SK-N-SH (cell line): ENCODE measurements around the gene ARHGEF37. TPM values are rescaled to one million over a fixed set of nuclear protein-coding genes. Genes with fewer than 3 reads are reported as not detected.

Experiments
- CTCF ChIA-PET: fragments of 300-600, 350-600 bp; formaldehyde crosslinking; extraction: SDS; loops from one replicate; lab custom pipeline; 2021; lab: Yijun Ruan, JAX
- POLR2A ChIA-PET: fragments of 350-600 bp; sonication (Branson Sonifier 250); formaldehyde crosslinking; extraction: SDS; loops from one replicate; lab custom pipeline; 2020; ENCODE audit warnings: antibody characterized with exemption, inconsistent platforms; lab: Yijun Ruan, JAX
- DNase-seq: peaks from one replicate; pipeline ENCODE4 v3.0.0; 2012
- H2AFZ ChIP-seq: fragments of 200-600 bp; sonication (generic); 2 replicates; pipeline ENCODE4 v1.8.1; 2016; ENCODE audit warnings: antibody characterized with exemption, mild to moderate bottlenecking, low read depth
- H3F3A ChIP-seq: fragments of 200-600 bp; sonication (generic); replicated peaks from 2 replicates; pipeline ENCODE3; 2016; ENCODE audit warnings: antibody characterized with exemption, mild to moderate bottlenecking; ENCODE audit not compliant: insufficient read depth
- H3K27ac ChIP-seq, 2 experiments: fragments of 200-500 bp in 1 of 2; fragments of 200-600 bp in 1 of 2; sonication (Bioruptor generic) in 1 of 2; sonication (generic), shearing (Covaris generic) in 1 of 2; 2 replicates each; pipeline versions ENCODE4 v1.5.1 to v1.6.1; 2014 to 2016; ENCODE audit warnings: low read depth in 2 of 2, inconsistent platforms in 1 of 2, low read length in 1 of 2, mild to moderate bottlenecking in 1 of 2, mixed read lengths in 1 of 2
- H3K27me3 ChIP-seq: fragments of 200-600 bp; sonication (generic), shearing (Covaris generic); 2 replicates; pipeline ENCODE4 v1.6.1; 2016; ENCODE audit warnings: mixed run types; ENCODE audit not compliant: insufficient read depth
- H3K36me3 ChIP-seq, 2 experiments: fragments of 200-500 bp in 1 of 2; fragments of 200-600 bp in 1 of 2; sonication (Bioruptor generic) in 1 of 2; sonication (generic) in 1 of 2; replicated peaks in 1 of 2; 2 replicates each; pipeline versions ENCODE3 to v1.5.1; 2014 to 2016; ENCODE audit warnings: low read length in 1 of 2, mild to moderate bottlenecking in 1 of 2; ENCODE audit not compliant: insufficient read depth in 2 of 2, control insufficient read depth in 1 of 2
- H3K4me1 ChIP-seq, 2 experiments: fragments of 200-500 bp in 1 of 2; fragments of 200-600 bp in 1 of 2; sonication (Bioruptor generic) in 1 of 2; sonication (generic), shearing (Covaris generic) in 1 of 2; 2 replicates each; pipeline versions ENCODE4 v1.5.1 to v1.6.1; 2014 to 2016; ENCODE audit warnings: low read depth in 1 of 2, low read length in 1 of 2, mixed run types in 1 of 2; ENCODE audit not compliant: insufficient read depth in 2 of 2, control insufficient read depth in 1 of 2
- H3K4me2 ChIP-seq: fragments of 200-600 bp; sonication (generic), shearing (Covaris generic); 2 replicates; pipeline ENCODE4 v1.6.1; 2017; ENCODE audit warnings: mixed run types
- H3K4me3 ChIP-seq, 2 experiments: fragments of 200-500 bp in 1 of 2; fragments of 200-600 bp in 1 of 2; sonication (Bioruptor generic) in 1 of 2; sonication (generic), shearing (Covaris generic) in 1 of 2; 2 replicates each; pipeline versions ENCODE4 v1.5.1 to v1.8.1; 2014 to 2016; ENCODE audit warnings: low read depth in 2 of 2, inconsistent platforms in 1 of 2, low read length in 1 of 2, mild to moderate bottlenecking in 1 of 2, mixed read lengths in 1 of 2, moderate library complexity in 1 of 2
- H3K79me2 ChIP-seq: fragments of 200-600 bp; sonication (generic); 2 replicates; pipeline ENCODE4 v1.8.1; 2017; ENCODE audit warnings: mild to moderate bottlenecking; ENCODE audit not compliant: insufficient read depth
- H3K9ac ChIP-seq: fragments of 200-600 bp; sonication (generic); 2 replicates; pipeline ENCODE4 v1.6.1; 2017; ENCODE audit warnings: mixed run types
- H3K9me2 ChIP-seq: fragments of 200-600 bp; sonication (generic); 2 replicates; pipeline ENCODE4 v1.6.1; 2017; ENCODE audit warnings: mixed run types
- H3K9me3 ChIP-seq: fragments of 200-600 bp; sonication (generic); 2 replicates; pipeline ENCODE4 v1.6.1; 2017; ENCODE audit warnings: mixed run types, mild to moderate bottlenecking, moderate library complexity
- H4K20me1 ChIP-seq: fragments of 200-600 bp; sonication (generic); 2 replicates; pipeline ENCODE4 v1.6.1; 2017; ENCODE audit warnings: mild to moderate bottlenecking, mixed run types; ENCODE audit not compliant: insufficient read depth
- EZH2phosphoT487 ChIP-seq: fragments of 200-600 bp; sonication (generic); IDR thresholded peaks from 2 replicates; pipeline ENCODE4 v1.6.1; 2017; ENCODE audit warnings: low read depth, mixed run types, mild to moderate bottlenecking, antibody characterized with exemption, moderate library complexity, borderline replicate concordance
- FOSL2 ChIP-seq: IDR thresholded peaks from 2 replicates; pipeline ENCODE4 v1.4.0; 2012; ENCODE audit warnings: low read depth, mild to moderate bottlenecking, moderate library complexity, borderline replicate concordance
- FOXJ3 ChIP-seq: sonication (generic); formaldehyde crosslinking; IDR thresholded peaks from 2 replicates; pipeline ENCODE4 v1.5.1; 2020; ENCODE audit warnings: mild to moderate bottlenecking, missing genetic modification reagents
- FOXM1 ChIP-seq: IDR thresholded peaks from 2 replicates; pipeline ENCODE4 v1.4.0; 2012; ENCODE audit warnings: low read depth, mild to moderate bottlenecking
- MEF2A ChIP-seq: IDR thresholded peaks from 2 replicates; pipeline ENCODE4 v1.4.0; 2012; ENCODE audit warnings: low read depth, borderline replicate concordance
- MXI1 ChIP-seq: IDR thresholded peaks from 2 replicates; pipeline ENCODE4 v1.6.1; 2012; ENCODE audit warnings: mild to moderate bottlenecking, low read depth, low read length, improper control_type of control experiment
- NFIC ChIP-seq: IDR thresholded peaks from 2 replicates; pipeline ENCODE4 v1.4.0; 2012; ENCODE audit warnings: borderline replicate concordance
- POLR2AphosphoS5 ChIP-seq: IDR thresholded peaks from 2 replicates; pipeline ENCODE4 v1.6.1; 2012; ENCODE audit warnings: low read depth, low read length
- RAD21 ChIP-seq: IDR thresholded peaks from 2 replicates; pipeline ENCODE4 v1.6.1; 2012; ENCODE audit warnings: mild to moderate bottlenecking, low read length
- RXRA ChIP-seq: IDR thresholded peaks from 2 replicates; pipeline ENCODE4 v1.4.0; 2012; ENCODE audit warnings: low read depth, mild to moderate bottlenecking, borderline replicate concordance
- SIN3A ChIP-seq: IDR thresholded peaks from 2 replicates; pipeline ENCODE4 v1.6.1; 2012; ENCODE audit warnings: low read depth, mild to moderate bottlenecking, low read length, moderate library complexity, borderline replicate concordance
- TAF1 ChIP-seq: IDR thresholded peaks from 2 replicates; pipeline ENCODE4 v1.6.1; 2012; ENCODE audit warnings: low read depth, mild to moderate bottlenecking, low read length, moderate library complexity, borderline replicate concordance
- TEAD4 ChIP-seq: IDR thresholded peaks from 2 replicates; pipeline ENCODE4 v1.4.0; 2012; ENCODE audit warnings: mild to moderate bottlenecking, borderline replicate concordance; ENCODE audit not compliant: insufficient read depth
- WGBS: methylation state at CpG from one replicate; pipeline ENCODE4 v1.1.6; 2017; ENCODE audit warnings: low lambda C conversion rate; 5-methylcytosine and 5-hydroxymethylcytosine counted together
- polyA plus RNA-seq, 3 experiments: library from polyadenylated mRNA; depleted of rRNA; stranded (reverse); fragments of >200 nt; gene quantifications; 2 replicates each; pipeline ENCODE4 v1.2.3, GENCODE V29; 2012
- TF ChIP-seq, protein P1 (sequence below): fragments of 150-350 bp; IDR thresholded peaks from 2 replicates; pipeline ENCODE4 v1.6.1; 2016; ENCODE audit warnings: mild to moderate bottlenecking, low read depth, low read length
- TF ChIP-seq, protein P2 (sequence below): fragments of 150-350 bp; IDR thresholded peaks from 2 replicates; pipeline ENCODE4 v1.6.1; 2017; ENCODE audit warnings: antibody characterized with exemption, low read length, low read depth, borderline replicate concordance
- TF ChIP-seq, protein P3 (sequence below): IDR thresholded peaks from 2 replicates; pipeline ENCODE4 v1.4.0; 2012; ENCODE audit warnings: low read depth
- TF ChIP-seq, protein P4 (sequence below): fragments of 200-600 bp; sonication (generic); IDR thresholded peaks from 2 replicates; pipeline ENCODE4 v1.6.1; 2017; ENCODE audit warnings: antibody characterized with exemption, mild to moderate bottlenecking, moderate library complexity
- TF ChIP-seq, protein P5 (sequence below): IDR thresholded peaks from 2 replicates; pipeline ENCODE4 v1.4.0; 2012; ENCODE audit warnings: low read depth, borderline replicate concordance

ARHGEF37 gene
- polyA plus RNA-seq, 1 of the 3 experiments (the other 2 are of a cell fraction), result 0.94 TPM

DNA sequence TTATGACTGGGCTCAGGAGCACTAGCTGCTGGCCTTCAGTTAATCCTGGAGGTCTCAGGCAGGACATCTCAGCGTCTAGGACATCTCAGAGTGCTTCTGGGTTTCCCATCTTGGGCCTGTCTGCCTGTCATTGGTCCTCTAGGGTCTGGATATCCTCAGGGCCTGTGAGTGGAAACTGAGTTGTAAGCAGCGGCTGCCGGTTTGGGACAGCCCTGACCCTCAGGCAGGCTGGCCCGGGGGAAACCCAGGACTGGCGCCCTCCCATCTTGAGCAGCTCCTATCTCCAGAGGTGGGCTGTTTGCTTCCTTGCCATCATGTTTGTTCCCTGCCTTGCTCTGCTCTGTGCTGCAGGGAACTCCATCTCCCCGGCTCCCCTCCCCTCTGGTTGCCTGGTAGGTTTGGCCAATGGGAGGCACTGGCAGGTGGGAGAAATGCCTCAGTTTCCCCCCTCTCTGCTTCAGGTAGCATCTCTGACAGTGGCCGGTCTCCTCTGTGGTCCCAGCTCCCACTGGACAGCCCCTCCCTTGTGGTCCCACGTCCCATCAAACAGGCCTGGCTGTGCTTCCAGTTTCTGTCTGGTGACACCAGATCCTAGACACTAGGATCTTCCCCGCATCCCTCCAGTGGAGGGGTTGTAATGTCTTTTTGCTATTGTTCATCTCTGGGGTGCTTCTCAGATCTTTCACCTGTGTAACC, 57.4 kb downstream of the ARHGEF37 start:
- H3K9me3 ChIP-seq, result no peaks in the 10 kb centered on the region
- no peak overlapping the region for H3K9ac ChIP-seq
- DNase-seq, result no peak
- 81% methylated on average over 5 of the region's 9 CpGs for WGBS
- POLR2A ChIA-PET, result no interaction called here
- no peak for TF ChIP-seq TEAD4
- TF ChIP-seq NFIC, result no peak
- TF ChIP-seq EZH2phosphoT487, result no peak
- TF ChIP-seq POLR2AphosphoS5, result no peak
- TF ChIP-seq, protein P1, sequence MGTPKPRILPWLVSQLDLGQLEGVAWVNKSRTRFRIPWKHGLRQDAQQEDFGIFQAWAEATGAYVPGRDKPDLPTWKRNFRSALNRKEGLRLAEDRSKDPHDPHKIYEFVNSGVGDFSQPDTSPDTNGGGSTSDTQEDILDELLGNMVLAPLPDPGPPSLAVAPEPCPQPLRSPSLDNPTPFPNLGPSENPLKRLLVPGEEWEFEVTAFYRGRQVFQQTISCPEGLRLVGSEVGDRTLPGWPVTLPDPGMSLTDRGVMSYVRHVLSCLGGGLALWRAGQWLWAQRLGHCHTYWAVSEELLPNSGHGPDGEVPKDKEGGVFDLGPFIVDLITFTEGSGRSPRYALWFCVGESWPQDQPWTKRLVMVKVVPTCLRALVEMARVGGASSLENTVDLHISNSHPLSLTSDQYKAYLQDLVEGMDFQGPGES, result no peak
- TF ChIP-seq, protein P2, sequence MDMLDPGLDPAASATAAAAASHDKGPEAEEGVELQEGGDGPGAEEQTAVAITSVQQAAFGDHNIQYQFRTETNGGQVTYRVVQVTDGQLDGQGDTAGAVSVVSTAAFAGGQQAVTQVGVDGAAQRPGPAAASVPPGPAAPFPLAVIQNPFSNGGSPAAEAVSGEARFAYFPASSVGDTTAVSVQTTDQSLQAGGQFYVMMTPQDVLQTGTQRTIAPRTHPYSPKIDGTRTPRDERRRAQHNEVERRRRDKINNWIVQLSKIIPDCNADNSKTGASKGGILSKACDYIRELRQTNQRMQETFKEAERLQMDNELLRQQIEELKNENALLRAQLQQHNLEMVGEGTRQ, result no peak
- TF ChIP-seq TAF1, result no peak
- no peak for TF ChIP-seq RAD21
- no peak for TF ChIP-seq SIN3A
- TF ChIP-seq, protein P3, sequence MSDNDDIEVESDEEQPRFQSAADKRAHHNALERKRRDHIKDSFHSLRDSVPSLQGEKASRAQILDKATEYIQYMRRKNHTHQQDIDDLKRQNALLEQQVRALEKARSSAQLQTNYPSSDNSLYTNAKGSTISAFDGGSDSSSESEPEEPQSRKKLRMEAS, result no peak
- TF ChIP-seq FOXM1, result no peak
- no peak for TF ChIP-seq FOSL2
- TF ChIP-seq, protein P4, sequence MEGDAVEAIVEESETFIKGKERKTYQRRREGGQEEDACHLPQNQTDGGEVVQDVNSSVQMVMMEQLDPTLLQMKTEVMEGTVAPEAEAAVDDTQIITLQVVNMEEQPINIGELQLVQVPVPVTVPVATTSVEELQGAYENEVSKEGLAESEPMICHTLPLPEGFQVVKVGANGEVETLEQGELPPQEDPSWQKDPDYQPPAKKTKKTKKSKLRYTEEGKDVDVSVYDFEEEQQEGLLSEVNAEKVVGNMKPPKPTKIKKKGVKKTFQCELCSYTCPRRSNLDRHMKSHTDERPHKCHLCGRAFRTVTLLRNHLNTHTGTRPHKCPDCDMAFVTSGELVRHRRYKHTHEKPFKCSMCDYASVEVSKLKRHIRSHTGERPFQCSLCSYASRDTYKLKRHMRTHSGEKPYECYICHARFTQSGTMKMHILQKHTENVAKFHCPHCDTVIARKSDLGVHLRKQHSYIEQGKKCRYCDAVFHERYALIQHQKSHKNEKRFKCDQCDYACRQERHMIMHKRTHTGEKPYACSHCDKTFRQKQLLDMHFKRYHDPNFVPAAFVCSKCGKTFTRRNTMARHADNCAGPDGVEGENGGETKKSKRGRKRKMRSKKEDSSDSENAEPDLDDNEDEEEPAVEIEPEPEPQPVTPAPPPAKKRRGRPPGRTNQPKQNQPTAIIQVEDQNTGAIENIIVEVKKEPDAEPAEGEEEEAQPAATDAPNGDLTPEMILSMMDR, result no peak
- no peak for TF ChIP-seq MEF2A
- TF ChIP-seq, protein P5, sequence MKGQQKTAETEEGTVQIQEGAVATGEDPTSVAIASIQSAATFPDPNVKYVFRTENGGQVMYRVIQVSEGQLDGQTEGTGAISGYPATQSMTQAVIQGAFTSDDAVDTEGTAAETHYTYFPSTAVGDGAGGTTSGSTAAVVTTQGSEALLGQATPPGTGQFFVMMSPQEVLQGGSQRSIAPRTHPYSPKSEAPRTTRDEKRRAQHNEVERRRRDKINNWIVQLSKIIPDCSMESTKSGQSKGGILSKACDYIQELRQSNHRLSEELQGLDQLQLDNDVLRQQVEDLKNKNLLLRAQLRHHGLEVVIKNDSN, result no peak
- no peak for TF ChIP-seq MXI1
- TF ChIP-seq RXRA, result no peak
- no peak for TF ChIP-seq FOXJ3 (CRISPR knock-in tag)
- H2AFZ ChIP-seq, result no peak overlapping the region
- H3K4me2 ChIP-seq, result no peak overlapping the region
- H3K27me3 ChIP-seq, result no peaks in the 10 kb centered on the region
- no peaks in the 10 kb centered on the region for H3K9me2 ChIP-seq
- no peak overlapping the region for H3K27ac ChIP-seq
- H3K36me3 ChIP-seq, result no peaks in the 10 kb centered on the region
- H3K79me2 ChIP-seq, result no peaks in the 10 kb centered on the region
- no peak overlapping the region for H3K4me3 ChIP-seq
- H3K4me1 ChIP-seq, result peaks cover 0 to 12% of the 10 kb centered on the region in 2 experiments; a peak in 1 of 4 replicates
- CTCF ChIA-PET, result interaction anchor here (1.0 to 22.1 kb wide), 5 partner anchors 16 to 353 kb away, joined by 4 to 730 read pairs (median 21); no protein-coding TSS in a partner anchor
- no peaks in the 10 kb centered on the region for H4K20me1 ChIP-seq
- no peaks in the 10 kb centered on the region for H3F3A ChIP-seq
